Measurements from ENCODE around the gene MESD. TPM values are rescaled to one million over a fixed set of nuclear protein-coding genes. Genes with fewer than 3 reads are reported as not detected.

MESD gene
- total and polyA plus RNA-seq, 9 of the 15 experiments (the other 6 are each of a cell fraction or from before 2014, with no cell fraction given), result 11.3 to 39.7 (median 22.8) TPM

- TF ChIP-seq SMAD3 (CRISPR knock-in tag; conservative IDR thresholded peaks at IDR 0.05) (no peak), ZHX1 (conservative IDR thresholded peaks at IDR 0.05; ENCODE audit: low read length) (0 out of 2 replicates have a peak, but pooled peaks have one; percentile 52), CC2D1A (IDR thresholded peaks at IDR 0.05) (0 out of 2 replicates have a peak, but pooled peaks have one; percentile 63), CTBP1 (IDR thresholded peaks at IDR 0.05; ENCODE audit: borderline replicate concordance) (peak; percentile 73; the same call in 1 of the 2 replicates), E2F5 (CRISPR knock-in tag; IDR thresholded peaks at IDR 0.05) (no peak), NFIX (CRISPR knock-in tag; IDR thresholded peaks at IDR 0.05; ENCODE audit: low read depth) (no peak), STAG1 (CRISPR knock-in tag; IDR thresholded peaks at IDR 0.05; ENCODE audit: borderline replicate concordance) (peak; percentile 86; the same call in 1 of the 2 replicates), NFE2 (IDR thresholded peaks at IDR 0.05; ENCODE audit: low read depth) (peak; percentile 38; the same call in 1 of the 2 replicates), MAZ (CRISPR knock-in tag; conservative IDR thresholded peaks at IDR 0.05 in 1 of 2, IDR thresholded peaks at IDR 0.05 in 1 of 2) (peak in 1 of 2 experiments; percentile 96; a peak in 2 of 4 replicates)
Observed at GRCh38 chr15:80977627-80978036, 12.0 kb downstream of the MESD start (continued).
